GM19467 (cell line): ENCODE measurements around the gene PRKG1.
"Not testable (repeated sequence)": the region's sequence is repeated elsewhere in the genome, so short reads cannot be mapped to it uniquely, and the experiment has no call there.

Experiments
- ATAC-seq: cut with Tn5 transposase; IDR thresholded peaks from one replicate; pipeline ENCODE4 v1.9.1; 2021; ENCODE audit warnings: mild to moderate bottlenecking, moderate library complexity; ENCODE audit not compliant: unreplicated experiment

Gene PRKG1

GRCh38 chr10:51547941-51548340 lies 473.7 kb downstream of the PRKG1 start:
- no peak for ATAC-seq

- no peak for ATAC-seq
Measured at GRCh38 chr10:51552879-51553278, 478.6 kb downstream of the PRKG1 start.

GRCh38 chr10:51564896-51565510 lies 490.7 kb downstream of the PRKG1 start:
- no peak for ATAC-seq

- ATAC-seq: no peak
Measured at GRCh38 chr10:51567271-51567670, 493.0 kb downstream of the PRKG1 start.

GRCh38 chr10:51569467-51569866 lies 495.2 kb downstream of the PRKG1 start:
- ATAC-seq: no peak

- ATAC-seq: no peak
Measured at GRCh38 chr10:51574248-51575048, 500.2 kb downstream of the PRKG1 start.

- not testable (repeated sequence) for ATAC-seq
Measured at GRCh38 chr10:51581196-51581595, 506.9 kb downstream of the PRKG1 start.

GRCh38 chr10:51583976-51584375 lies 509.7 kb downstream of the PRKG1 start:
- ATAC-seq: no peak

- ATAC-seq: no peak
Measured at GRCh38 chr10:51585742-51586141, 511.5 kb downstream of the PRKG1 start.

- no peak for ATAC-seq
Measured at GRCh38 chr10:51588984-51589383, 514.7 kb downstream of the PRKG1 start.

GRCh38 chr10:51590818-51591217 lies 516.5 kb downstream of the PRKG1 start:
- no peak for ATAC-seq

- ATAC-seq: no peak
Measured at GRCh38 chr10:51596695-51597094, 522.4 kb downstream of the PRKG1 start.

GRCh38 chr10:51599647-51600046 lies 525.4 kb downstream of the PRKG1 start:
- no peak for ATAC-seq

- no peak for ATAC-seq
Measured at GRCh38 chr10:51602326-51602725, 528.0 kb downstream of the PRKG1 start.

- ATAC-seq: no peak
Measured at GRCh38 chr10:51604579-51604978, 530.3 kb downstream of the PRKG1 start.

GRCh38 chr10:51606825-51607462 lies 532.7 kb downstream of the PRKG1 start:
- no peak for ATAC-seq

- ATAC-seq: no peak
Measured at GRCh38 chr10:51607463-51607835, 533.2 kb downstream of the PRKG1 start.

GRCh38 chr10:51608211-51608610 lies 533.9 kb downstream of the PRKG1 start:
- ATAC-seq: no peak

GRCh38 chr10:51615764-51616298 lies 541.5 kb downstream of the PRKG1 start:
- ATAC-seq: no peak

- no peak for ATAC-seq
Measured at GRCh38 chr10:51617576-51618235, 543.4 kb downstream of the PRKG1 start.

GRCh38 chr10:51619365-51619764 lies 545.1 kb downstream of the PRKG1 start:
- ATAC-seq: no peak
